Head of caudate nucleus (tissue), 42 donors: ENCODE data around the gene HVCN1.
"Not testable (repeated sequence)": the region's sequence is repeated elsewhere in the genome, so short reads cannot be mapped to it uniquely, and the experiment has no call there.

ENCODE experiments used
- DNase-seq, 42 donors: peaks; one replicate each; pipeline versions ENCODE4 v3.0.0 to v3.0.0-alpha.2; 2020 to 2021; ENCODE audit warnings: mixed read lengths in 7 of 42
- intact Hi-C: fragments of 100-400 bp; cut with DNase I; formaldehyde crosslinking; loops from one replicate; pipeline ENCODE4 v1.15.0; 2022

Gene HVCN1

DNA sequence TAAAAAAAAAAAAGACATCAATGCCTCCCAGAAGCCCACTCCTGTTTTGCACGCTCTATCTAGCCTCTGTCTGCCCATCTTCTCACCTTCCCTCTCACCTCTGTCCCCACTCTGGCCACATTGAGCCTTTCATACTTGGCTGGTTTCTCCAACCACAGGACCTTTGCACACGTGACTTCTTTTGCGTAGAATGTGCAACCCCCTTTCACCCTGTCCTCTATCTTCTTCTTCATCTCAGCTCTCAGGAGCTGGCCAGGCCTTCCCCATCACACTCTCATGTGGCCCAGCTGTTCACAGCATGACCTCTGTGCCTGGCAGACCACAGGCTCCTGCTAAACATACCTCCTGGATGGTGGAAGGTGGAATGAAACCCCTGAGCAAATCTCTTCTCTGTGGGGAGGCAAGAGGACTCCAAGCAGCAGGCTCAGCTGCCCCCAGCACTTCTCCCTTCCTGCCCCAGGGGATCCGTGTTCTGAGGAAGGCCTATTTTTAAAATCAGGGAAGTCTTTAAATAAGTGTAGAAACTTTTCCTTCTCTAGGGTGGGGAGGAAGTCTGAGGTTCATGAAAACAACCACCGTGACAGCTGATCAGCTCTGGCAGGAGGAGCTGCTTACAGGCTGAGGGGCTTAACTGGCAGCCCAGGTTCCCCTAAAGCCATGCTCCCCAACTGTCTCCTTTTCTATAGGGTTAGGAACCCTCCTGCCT lies 11.6 kb downstream of the HVCN1 start:
- intact Hi-C loops, result no loop called here
- peak in 9 of 42 donors; percentile 14 to 55 (median 33) for DNase-seq

DNA sequence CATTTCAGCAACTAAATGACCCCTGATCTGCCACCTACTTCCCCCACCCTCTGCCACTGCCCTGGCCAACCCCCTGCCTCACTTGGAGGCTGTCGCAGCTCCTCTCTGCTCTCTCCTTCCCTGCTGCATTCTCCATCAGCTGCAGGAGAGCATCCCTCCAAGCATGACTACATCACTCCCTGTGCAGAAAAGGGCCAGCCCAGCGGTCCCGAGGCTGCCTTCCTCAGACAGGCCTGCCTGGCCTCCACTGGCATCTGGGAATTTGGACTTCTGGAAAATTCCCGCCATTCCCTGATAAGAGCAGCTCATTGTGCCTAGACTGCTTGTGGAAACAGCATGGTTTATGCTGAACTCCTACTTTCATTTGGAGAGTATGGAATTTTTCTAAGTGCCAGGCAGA lies 12.7 kb downstream of the HVCN1 start:
- intact Hi-C loops, result no loop called here
- no peak for DNase-seq

DNA sequence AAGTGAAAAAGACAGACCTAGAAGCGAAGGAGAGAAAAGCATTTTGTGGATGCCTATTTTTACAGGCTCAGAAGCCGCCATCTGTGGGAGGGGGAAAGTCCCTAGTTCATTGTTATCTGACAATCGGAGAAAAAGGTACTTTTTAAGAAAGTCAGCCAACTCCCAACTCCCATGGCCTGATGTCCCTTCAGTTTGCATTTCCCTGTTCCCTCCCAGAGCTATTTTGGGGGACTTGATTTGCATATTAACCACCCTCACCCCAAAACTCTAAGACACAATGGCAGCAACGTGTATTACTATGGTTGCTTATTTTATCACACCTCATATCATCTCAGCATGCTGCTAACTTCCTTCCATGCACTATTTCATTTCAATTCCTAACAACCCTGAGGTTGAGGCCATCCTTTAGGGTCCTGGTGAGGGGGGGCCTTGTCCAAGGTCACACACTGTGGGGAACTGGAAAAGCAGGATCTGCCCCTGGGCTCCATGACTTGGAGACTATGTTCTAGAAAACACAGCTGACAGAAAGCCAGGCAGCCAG lies 18.7 kb downstream of the HVCN1 start:
- intact Hi-C loops, result no loop called here

DNA sequence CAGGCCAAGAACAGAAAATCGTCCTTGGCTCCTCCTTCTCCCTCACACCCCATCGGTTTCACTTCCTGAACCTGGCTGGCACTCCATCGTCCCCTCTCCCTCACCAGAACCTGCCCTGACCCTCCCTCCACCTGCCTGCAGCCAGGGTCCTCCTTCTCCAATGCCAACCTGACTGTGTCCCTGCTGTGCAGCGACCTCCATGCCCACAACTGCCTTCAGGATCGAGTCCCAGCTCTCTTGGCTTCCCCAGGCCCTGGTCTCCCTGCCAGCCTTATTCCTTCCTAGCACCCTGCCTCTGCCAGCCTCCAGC lies 19.8 kb downstream of the HVCN1 start:
- no peak for DNase-seq

More for the DNA sequence above, 18.7 kb downstream of the HVCN1 start:
- DNase-seq, result no peak

DNA sequence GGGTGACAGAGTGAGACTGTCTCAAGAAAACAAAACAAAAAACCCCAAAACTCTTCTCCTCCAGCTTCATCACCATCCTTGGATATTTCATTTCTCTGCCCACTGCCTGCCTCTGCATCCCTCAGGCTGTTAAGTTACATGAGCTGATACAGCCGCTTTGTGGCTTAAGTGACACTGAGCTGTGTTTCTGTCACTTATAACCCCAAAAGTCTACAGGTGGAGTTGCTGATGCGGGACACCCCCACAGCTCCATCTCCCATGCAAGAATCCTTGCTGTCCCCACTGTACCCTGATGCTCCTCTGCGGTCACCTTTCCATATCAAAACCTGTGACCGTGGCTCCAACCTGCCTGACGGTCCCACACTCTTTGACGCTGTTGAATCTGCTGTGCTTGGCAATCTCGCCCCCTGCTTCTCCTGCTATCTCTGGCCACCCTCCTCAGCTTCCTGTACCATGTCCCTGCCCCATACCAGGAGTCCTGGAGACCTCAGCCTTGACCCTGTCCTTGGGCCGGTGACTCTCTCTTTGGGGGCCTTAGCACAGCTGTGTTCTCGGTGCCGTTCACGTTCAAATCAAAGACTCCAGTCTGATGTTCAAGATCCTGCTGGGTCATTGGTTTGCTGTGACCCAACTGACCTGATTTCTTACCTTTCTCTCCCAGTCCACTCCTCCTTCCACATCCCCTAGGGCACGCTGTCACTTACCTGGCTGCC lies 20.3 kb downstream of the HVCN1 start:
- intact Hi-C loops, result no loop called here
- DNase-seq, result no peak

More for the DNA sequence above, 19.8 kb downstream of the HVCN1 start:
- intact Hi-C loops, result no loop called here

DNA sequence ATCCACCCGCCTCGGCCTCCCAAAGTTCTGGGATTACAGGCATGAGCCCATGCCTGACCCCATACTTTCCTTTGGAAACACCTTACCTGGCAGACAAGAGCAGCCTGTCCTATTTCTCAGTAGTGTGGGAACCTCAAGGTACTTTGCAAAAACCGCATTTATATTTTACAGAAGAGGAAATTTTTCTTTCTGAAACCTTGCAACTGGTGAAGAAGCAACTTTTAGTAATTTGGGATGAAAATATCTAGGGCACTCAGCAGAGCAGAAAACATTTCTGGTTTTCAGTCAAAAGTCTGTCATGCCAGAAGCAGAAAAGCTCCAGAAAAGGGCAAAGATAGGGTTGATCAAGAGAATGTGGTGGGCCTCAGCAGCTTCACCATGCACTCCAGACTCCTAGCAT lies 21.2 kb downstream of the HVCN1 start:
- intact Hi-C loops, result no loop called here
- DNase-seq, result no peak

DNA sequence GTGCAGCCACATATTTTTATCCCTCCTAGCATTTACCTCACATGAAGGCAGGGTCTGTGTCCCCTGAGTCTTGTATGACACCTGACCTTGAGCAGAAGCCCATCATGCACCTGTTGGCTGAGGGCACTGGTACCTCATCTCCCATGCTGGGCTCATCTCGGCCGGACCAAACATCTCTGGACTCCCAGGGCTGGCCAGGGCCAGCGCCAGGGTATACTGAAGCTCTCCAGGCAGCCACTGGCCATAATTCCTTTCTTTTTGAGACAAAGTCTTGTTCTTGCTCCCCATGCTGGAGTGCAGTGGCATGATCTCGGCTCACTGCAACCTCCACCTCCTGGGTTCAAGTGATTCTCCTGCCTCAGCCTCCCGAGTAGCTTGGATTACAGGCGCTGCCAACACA lies 22.0 kb downstream of the HVCN1 start:
- intact Hi-C loops, result no loop called here
- no peak for DNase-seq

DNA sequence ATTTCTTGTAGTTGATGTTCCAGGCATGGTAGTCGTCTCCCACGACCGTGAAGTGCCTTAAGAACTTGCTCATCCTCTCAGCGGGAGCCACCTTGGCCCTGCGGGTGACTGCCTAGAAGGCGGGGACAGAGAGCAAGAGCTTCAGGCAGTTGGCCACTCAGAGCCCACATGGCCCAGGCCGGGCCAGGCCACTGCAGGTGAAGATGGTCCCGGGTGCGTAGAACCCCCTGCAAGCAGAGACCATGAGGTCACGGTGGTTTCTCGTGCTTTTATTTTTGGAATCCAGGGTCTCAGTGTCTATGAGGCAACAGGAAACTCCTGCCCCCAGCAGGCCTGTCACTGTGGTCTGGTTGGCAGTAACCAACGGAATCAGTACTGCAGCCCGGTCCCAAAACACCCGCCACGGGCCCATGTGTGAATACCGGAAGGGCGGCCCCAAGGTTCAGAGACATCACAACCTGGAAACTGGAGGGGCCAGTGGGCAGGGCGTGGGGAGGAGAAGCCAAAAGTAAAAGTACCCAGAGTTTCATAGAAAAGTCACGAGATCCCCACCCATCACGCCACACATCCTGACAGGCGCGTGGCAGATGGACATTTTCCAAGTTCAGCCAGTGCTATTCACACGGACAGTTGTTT lies 27.5 kb downstream of the HVCN1 start:
- intact Hi-C loops, result no loop called here
- peak in 1 of 42 donors; percentile 31 for DNase-seq

DNA sequence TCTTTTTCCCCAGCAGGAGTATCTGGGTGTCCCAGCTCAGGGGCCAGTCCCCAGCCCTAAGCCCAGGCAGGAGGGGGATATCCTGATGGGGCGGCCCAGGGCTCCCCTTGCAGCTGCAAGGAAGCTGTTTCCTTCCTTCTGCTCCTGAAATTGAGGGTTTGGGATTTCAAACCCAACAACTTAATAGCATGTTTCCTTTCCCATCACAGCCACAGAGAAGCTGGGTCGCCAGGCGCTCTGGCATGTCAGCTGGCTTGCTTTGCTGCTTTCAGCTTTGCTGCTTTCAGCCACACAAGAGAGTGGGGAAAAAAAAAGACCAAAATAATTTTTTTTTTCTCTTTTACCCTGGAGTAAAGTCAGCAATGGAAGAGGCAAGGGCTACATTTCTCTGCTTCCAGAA lies 30.0 kb downstream of the HVCN1 start:
- intact Hi-C loops, result no loop called here
- peak in 7 of 42 donors; percentile 23 to 48 (median 37) for DNase-seq

DNA sequence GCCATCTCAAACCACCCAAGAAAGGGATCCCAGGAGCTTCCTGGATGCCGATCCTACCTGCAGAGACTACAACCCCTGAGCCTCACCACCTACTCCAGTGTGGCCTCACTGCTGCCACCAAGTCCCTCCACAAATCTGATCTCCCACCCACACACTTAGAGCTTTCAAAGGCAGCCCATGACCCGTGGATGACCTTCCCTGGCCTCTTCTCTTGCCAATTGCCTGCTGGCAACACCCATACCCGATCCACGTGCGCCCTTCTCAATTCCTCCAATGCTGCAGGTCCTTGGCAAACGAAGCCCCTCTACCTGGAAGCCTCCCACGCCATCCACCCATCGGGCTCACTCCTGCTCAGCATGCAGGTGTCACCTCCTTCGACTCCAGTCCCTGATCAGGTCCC lies 30.7 kb downstream of the HVCN1 start:
- DNase-seq, result no peak
- intact Hi-C loops, result no loop called here

DNA sequence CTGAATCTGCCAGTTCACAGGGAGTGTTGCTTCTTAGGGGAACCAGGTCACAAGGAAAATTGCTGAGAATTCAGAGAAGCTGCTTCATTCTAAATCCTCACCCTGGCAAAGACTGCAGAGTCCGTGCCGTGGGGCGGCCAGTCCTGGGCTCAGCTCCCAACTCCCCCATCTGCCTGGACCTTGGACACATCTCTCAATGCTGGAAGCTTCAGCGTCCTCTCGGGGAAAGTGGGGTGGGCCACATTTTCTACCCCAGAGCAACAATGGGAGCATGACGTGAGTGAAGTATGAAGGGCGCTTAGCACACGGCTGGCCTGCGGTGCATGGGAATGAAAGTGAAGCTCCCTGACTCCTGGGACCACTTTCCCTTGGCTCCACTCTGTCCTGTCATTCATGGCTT lies 31.2 kb downstream of the HVCN1 start:
- intact Hi-C loops, result no loop called here
- DNase-seq, result peak in 22 of 42 donors; percentile 21 to 74 (median 50)

DNA sequence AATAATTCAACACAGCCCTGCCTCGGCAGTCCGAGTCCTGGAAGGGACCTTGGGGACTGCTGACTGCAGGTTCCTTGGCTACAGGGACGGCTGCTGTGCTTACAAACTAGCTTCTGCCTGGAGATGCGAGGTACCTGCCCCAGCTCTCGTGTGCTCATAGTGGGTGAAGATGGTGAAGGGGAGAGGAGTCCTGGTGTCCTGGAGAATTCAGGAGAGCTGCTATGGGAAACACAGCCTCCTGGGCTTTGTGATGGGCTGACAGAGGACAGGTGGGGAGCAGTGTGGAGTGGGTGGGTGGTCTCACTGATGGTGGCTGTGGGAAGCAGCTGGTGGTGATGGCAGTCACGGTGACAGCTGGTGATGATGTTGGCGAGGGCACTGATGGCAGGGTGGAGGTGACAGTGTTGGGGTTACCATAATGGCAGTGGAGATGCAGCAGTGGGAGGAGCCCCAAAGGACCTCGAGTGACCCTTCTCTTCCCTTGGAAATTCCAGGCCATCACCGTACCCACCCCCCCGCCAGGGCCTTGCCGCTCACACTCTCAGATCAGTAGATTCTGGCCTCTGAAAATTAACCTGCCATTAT lies 32.8 kb downstream of the HVCN1 start:
- DNase-seq, result peak in 1 of 42 donors; percentile 28
- intact Hi-C loops, result no loop called here

DNA sequence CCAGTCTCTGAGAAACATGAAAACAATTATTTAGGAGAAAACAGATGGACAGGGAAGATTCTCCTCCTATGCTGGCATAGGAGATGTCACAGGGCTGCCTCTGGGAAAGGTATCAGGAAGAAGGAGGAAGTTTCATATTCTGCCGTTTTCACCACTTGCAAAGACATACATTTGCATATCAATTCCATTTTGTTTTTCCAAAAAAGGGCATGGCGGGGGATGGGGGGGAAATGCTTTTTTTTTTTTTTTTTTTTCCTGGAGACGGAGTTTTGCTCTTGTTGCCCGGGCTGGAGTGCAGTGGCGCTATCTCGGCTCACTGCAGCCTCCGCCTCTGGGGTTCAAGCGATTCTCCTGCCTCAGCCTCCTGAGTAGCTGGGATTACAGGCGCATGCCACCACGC lies 34.7 kb downstream of the HVCN1 start:
- not testable (repeated sequence) for DNase-seq

DNA sequence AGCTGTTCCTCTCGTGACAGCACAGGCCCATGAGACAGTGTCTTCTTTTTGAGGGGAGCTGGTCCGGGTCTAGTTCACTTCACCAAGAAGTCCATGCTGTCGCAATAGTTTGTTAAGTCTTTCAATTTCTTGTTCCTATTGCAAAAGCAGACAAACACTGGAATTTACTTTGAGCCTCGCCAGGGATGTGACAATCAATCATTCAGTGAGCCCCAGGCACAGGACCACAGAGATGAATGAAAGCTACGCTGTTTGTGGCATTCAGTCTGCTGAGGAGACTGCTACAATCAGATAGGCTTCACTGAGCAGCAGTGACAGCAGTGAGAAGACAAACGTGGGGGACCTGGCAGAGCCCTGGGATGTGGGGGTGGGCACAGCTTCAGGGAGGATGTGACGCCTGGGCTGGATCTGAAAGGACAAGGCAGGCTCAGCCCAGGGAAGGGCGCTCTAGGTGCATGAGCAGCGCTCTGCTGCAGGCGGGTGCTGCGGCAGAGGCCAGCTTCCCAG lies 39.5 kb downstream of the HVCN1 start:
- intact Hi-C loops, result no loop called here
- peak; percentile 29 to 89 (median 64) for DNase-seq

More for the DNA sequence above, 34.7 kb downstream of the HVCN1 start:
- intact Hi-C loops, result not testable (repeated sequence)

DNA sequence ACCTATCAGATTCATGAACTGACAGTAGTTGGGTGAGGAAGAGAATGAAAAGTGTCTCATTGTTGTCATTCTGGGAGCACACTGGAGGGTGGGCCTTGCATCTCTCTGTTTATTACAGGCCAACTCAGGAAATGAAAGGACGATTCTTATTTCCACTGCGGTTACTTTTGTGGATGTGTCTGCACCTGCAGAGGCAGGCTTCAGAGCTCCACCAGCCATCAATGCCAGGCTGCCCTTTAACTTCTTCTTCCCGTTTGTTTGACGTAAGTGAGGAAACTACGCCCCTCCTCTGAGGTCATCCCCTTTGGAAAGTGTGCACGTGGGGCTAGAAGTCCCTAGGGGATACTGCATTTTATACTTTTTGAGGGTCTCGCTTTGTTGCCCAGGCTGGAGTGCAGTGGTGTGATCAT lies 41.3 kb downstream of the HVCN1 start:
- peak in 1 of 42 donors; percentile 10 for DNase-seq
- intact Hi-C loops, result no loop called here

DNA sequence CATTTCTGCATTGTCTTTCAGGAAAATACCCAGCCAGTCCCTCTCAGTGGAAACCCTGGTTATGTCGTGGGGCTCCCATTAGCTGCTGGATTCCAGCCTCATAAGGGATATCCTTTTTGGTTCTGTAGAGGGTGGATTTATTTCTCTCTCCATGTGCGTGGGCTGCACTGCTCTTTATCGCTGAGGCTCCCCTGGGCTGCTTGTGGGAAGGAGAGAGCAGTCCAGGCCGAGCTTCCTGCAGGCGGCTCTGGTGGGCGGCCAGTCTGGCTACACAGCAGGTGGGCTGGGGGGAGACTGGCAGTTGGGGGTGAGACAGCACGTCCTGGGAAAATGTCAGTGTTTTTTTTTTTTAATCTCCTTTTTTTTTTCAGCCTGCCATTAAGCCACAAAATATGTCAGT lies 47.4 kb downstream of the HVCN1 start:
- intact Hi-C loops, result no loop called here
- DNase-seq, result peak in 37 of 42 donors; percentile 22 to 76 (median 46)

DNA sequence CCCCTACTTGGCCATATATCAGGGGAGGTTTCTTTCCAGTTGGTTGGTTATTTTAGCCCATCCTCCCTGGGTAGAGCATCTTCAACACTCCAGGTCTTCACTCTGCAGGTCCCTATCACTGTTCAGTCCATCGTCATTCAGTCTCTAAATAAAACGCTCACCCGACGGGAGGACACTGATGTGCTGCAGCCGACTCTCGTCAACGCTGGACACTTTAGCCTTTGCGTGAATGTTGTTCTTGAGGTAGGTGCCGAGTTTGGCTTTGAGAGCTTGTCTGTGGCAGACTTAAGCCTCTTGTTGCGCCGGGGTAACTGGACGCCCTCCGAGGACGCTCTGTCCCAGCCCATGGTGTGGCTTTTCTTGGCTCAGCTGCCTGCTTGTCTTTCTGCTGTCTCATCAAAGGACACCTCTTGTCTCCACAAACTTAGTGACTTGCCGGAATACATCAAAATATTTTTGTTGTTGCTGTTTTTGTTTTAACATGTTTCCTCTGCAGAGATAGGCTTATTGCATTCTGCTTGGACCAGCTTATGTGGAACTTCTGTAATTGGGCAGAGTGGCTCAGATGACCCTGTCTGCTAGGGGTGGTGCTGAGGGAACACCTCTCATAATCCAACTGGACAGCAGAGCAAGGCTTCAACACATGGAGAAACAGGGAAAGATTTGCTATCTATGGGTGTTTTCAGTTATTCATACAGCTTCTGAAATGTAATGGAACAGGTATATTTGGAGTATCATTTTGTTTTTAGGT lies 48.5 kb downstream of the HVCN1 start:
- intact Hi-C loops, result no loop called here
- peak in 24 of 42 donors; percentile 21 to 75 (median 46) for DNase-seq

DNA sequence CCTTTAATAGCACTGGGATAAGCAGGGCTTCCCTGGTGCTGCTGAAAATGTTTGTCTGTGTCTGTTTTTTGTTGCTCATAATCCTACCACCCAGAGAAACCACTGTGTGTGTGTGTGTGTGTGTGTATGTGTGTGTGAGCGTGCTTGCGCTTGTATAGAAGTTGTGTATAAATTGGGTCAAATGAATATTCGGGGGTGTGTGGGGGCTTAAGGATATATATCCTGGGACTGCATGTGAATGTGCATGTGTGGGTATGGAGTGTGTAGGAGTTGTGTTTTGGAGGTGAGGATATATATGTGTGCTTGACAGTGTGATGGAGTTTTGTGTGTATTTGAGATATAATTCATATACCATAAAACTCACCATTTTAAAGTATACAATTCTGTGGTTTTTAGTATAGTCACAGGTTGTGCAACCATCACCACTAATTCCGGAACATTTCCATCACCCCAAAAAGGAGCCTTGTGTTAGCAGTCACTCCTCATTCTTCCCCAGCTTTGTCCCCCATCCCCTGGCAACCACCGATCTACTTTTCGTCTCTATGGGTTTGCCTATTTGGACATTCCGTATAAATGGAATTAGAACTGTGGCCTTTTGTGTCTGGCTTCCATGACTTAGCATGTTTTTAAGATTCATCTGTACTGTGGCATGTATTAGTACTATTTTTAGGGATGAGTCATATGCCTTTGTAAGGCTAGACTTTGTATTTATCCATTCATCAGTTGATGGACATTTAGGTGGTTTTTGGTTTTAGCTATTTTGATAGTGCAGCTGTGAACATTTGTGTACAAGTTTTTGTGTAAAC lies 49.4 kb downstream of the HVCN1 start:
- peak in 1 of 42 donors; percentile 54 for DNase-seq
- intact Hi-C loops, result no loop called here
